Erythroblast (primary cell): ENCODE results near the gene CROCC2.

Source experiments
- GATA1 ChIP-seq: IDR thresholded peaks from 2 replicates; pipeline ENCODE4 v1.6.1; 2011; ENCODE audit warnings: low read depth, mild to moderate bottlenecking, control low read depth, low read length, moderate library complexity
- POLR2A ChIP-seq: IDR thresholded peaks from 2 replicates; pipeline ENCODE4 v1.6.1; 2011; ENCODE audit warnings: mild to moderate bottlenecking, low read length

DNA sequence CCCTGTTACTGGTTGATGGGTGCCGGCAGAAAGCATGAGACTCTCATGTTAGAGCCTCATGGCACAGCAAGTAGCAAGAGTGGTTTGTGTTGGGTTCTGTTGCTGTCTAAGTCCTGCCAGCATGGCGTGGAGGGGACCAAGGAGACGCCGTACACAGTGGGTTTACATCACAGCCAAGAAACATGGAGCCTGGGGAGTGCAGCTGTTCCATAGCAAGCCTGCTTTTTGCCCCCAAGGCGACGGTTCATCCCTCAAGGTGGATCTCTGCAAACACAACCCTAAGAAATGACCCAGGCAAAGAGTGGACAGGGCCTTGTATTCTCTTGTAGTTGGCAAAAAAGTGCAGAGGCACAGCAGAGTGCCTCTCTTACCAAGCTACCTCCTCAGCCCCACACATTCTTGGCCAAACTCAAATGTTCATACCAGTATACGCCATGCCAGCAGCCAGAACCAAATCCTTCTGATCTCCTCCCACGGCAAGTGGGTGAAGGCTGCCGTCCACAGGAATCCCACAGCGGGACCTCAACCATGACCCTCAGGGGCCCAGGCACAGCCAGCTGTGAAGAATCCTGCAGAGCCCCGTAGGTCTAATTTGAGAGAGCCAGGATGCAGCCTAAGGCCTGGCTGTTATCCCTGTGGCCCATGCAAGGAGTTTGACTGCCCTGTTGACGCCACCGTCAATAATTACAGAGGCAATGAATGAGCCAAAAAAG, 111.2 kb downstream of the CROCC2 start:
- no peak for TF ChIP-seq POLR2A
- no peak for TF ChIP-seq GATA1
